ENCODE results near the gene STK24. TPM values are rescaled to one million over a fixed set of nuclear protein-coding genes. Genes with fewer than 3 reads are reported as not detected.

STK24 gene
- polyA plus RNA-seq, 2 of the 4 experiments (the other 2 are of a cell fraction): 46.1 to 55.6 TPM

GRCh38 chr13:98450539-98451111 is 126.3 kb downstream of the STK24 start:
- WGBS (ENCODE audit: missing lambda C conversion rate): 76% methylated on average over 8 of the region's 14 CpGs
- peaks cover 13% of the 10 kb centered on the region; the same call in 2 of the 3 replicates for H3K4me1 ChIP-seq
- H3K4me3 ChIP-seq: no peak overlapping the region
- no peaks in the 10 kb centered on the region for H3K9me3 ChIP-seq
- FAIRE-seq (no peak), ATAC-seq (no peak), DNase-seq (ENCODE audit: low read depth in 1 of 2, low spot score in 1 of 2) (no peak)
- H3K4me2 ChIP-seq: no peak overlapping the region
- POLR2A ChIA-PET: no interaction called here
- TF ChIP-seq FOSB (CRISPR knock-in tag; IDR thresholded peaks at IDR 0.05) (no peak), USF2 (IDR thresholded peaks at IDR 0.05) (no peak), MYC (IDR thresholded peaks at IDR 0.05; ENCODE audit: borderline replicate concordance, low read length) (no peak), E2F6 (IDR thresholded peaks at IDR 0.05; ENCODE audit: borderline replicate concordance, low read depth) (no peak), HEYL (CRISPR knock-in tag; IDR thresholded peaks at IDR 0.05) (no peak), EP300 (IDR thresholded peaks at IDR 0.05) (no peak), BCL3 (IDR thresholded peaks at IDR 0.05) (no peak), EHF (CRISPR knock-in tag; IDR thresholded peaks at IDR 0.05) (no peak), KDM1A (IDR thresholded peaks at IDR 0.05; ENCODE audit: low read depth) (no peak), MAFK (IDR thresholded peaks at IDR 0.05; ENCODE audit: partially characterized antibody) (no peak), FOSL2 (IDR thresholded peaks at IDR 0.05) (no peak), FOSL2 (CRISPR knock-in tag; IDR thresholded peaks at IDR 0.05) (no peak), CTCF (IDR thresholded peaks at IDR 0.05) (no peak), RAD21 (conservative IDR thresholded peaks at IDR 0.05 in 1 of 2, IDR thresholded peaks at IDR 0.05 in 1 of 2) (no peak), ATOH8 (CRISPR knock-in tag; IDR thresholded peaks at IDR 0.05; ENCODE audit: low read depth) (no peak), CBX8 (IDR thresholded peaks at IDR 0.05) (no peak)
- H3K27ac ChIP-seq: no peak overlapping the region
- CTCF ChIA-PET: interaction anchor here (0.7 to 2.4 kb wide), 11 partner anchors 10 to 223 kb away, joined by 3 to 8 read pairs (median 4); no protein-coding TSS in a partner anchor

GRCh38 chr13:98450026-98450425 is 126.9 kb downstream of the STK24 start:
- whole genome bisulfite sequencing (ENCODE audit: missing lambda C conversion rate): 86% methylated on average over 1 of the region's 1 CpG
- Histone ChIP-seq H3K4me1 (peaks cover 17% of the 10 kb centered on the region; the same call in 2 of the 3 replicates), H3K27ac (no peak overlapping the region), H3K4me3 (no peak overlapping the region), H3K4me2 (no peak overlapping the region), H3K9me3 (no peaks in the 10 kb centered on the region)
- DNase-seq (ENCODE audit: low read depth in 1 of 2, low spot score in 1 of 2): no peak
- ATAC-seq: no peak
- TF ChIP-seq CHD4 (IDR thresholded peaks at IDR 0.05; ENCODE audit: borderline replicate concordance): no peak
- TF ChIP-seq KDM1A (IDR thresholded peaks at IDR 0.05; ENCODE audit: low read depth): no peak
- TF ChIP-seq KDM5A (IDR thresholded peaks at IDR 0.05): no peak
- TF ChIP-seq ZSCAN20 (CRISPR knock-in tag; IDR thresholded peaks at IDR 0.05): no peak
- TF ChIP-seq HDAC2 (IDR thresholded peaks at IDR 0.05): no peak
- TF ChIP-seq PHF8 (IDR thresholded peaks at IDR 0.05; ENCODE audit: borderline replicate concordance, low read depth): no peak
- TF ChIP-seq RNF2 (IDR thresholded peaks at IDR 0.05; ENCODE audit: borderline replicate concordance, low read depth): no peak
- no peak for TF ChIP-seq BCL3 (IDR thresholded peaks at IDR 0.05)
- no peak for FAIRE-seq
- CTCF ChIA-PET: interaction anchor here (0.9 to 2.4 kb wide), 10 partner anchors 9 to 397 kb away, joined by 3 to 8 read pairs (median 4); no protein-coding TSS in a partner anchor
- POLR2A ChIA-PET: no interaction called here

Data from A549 (cell line).